OCI-LY3 (cell line): ENCODE measurements around the gene WAC.
A peak's percentile ranks its signal among the peaks of the same experiment; 100 is the strongest.
"Not testable (repeated sequence)": the region's sequence is repeated elsewhere in the genome, so short reads cannot be mapped to it uniquely, and the experiment has no call there.

Experiments
- H2AFZ ChIP-seq: fragments of 200-600, 300-600 bp; shearing (Covaris generic); 2 replicates; pipeline ENCODE4 v1.6.0; 2014; ENCODE audit warnings: antibody characterized with exemption, low read depth, low read length
- H3K27ac ChIP-seq: fragments of 200-600, 300-600 bp; sonication (generic); 2 replicates; pipeline ENCODE4 v1.5.1; 2014; ENCODE audit warnings: mild to moderate bottlenecking, low read length, moderate library complexity, mixed read lengths
- H3K27me3 ChIP-seq: fragments of 200-600, 300-600 bp; sonication (generic); 2 replicates; pipeline ENCODE4 v1.6.1; 2014; ENCODE audit warnings: low read depth, low read length, mixed read lengths
- H3K36me3 ChIP-seq: fragments of 200-600, 300-600 bp; sonication (generic); replicated peaks from 2 replicates; pipeline ENCODE3; 2014; ENCODE audit warnings: low read depth, low read length, mixed read lengths
- H3K4me1 ChIP-seq: fragments of 300-600, 200-600 bp; sonication (generic); 2 replicates; pipeline ENCODE4 v1.6.1; 2014; ENCODE audit warnings: low read length, mixed read lengths
- H3K4me2 ChIP-seq: fragments of 200-600, 300-600 bp; sonication (generic); 2 replicates; pipeline ENCODE4 v1.6.1; 2014; ENCODE audit warnings: low read length, mixed read lengths
- H3K4me3 ChIP-seq: fragments of 300-600, 200-600 bp; sonication (generic); 2 replicates; pipeline ENCODE4 v1.5.1; 2014; ENCODE audit warnings: antibody characterized with exemption, mild to moderate bottlenecking, low read length, moderate library complexity
- H3K79me2 ChIP-seq: fragments of 300-600, 200-600 bp; shearing (Covaris generic); 2 replicates; pipeline ENCODE4 v1.6.1; 2014; ENCODE audit warnings: mild to moderate bottlenecking, low read length, mixed read lengths
- H3K9ac ChIP-seq: fragments of 300-600, 200-600 bp; shearing (Covaris generic); 2 replicates; pipeline ENCODE4 v1.6.0; 2014; ENCODE audit warnings: mild to moderate bottlenecking, low read length, moderate library complexity
- H3K9me3 ChIP-seq: fragments of 200-600, 300-600 bp; shearing (Covaris generic); 2 replicates; pipeline ENCODE4 v1.6.1; 2014; ENCODE audit warnings: low read length, mixed read lengths; ENCODE audit not compliant: insufficient read depth
- H4K20me1 ChIP-seq: fragments of 200-600, 300-600 bp; sonication (generic); 2 replicates; pipeline ENCODE4 v1.6.1; 2016; ENCODE audit warnings: low read length, mixed read lengths; ENCODE audit not compliant: insufficient read depth
- EZH2phosphoT487 ChIP-seq: fragments of 200-600 bp; shearing (Covaris generic); IDR thresholded peaks from 2 replicates; pipeline ENCODE4 v1.6.1; 2018; ENCODE audit warnings: antibody characterized with exemption, mixed run types, low read depth
- TF ChIP-seq, protein P1 (sequence below): fragments of 200-600, 300-600 bp; sonication (generic); IDR thresholded peaks from 2 replicates; pipeline ENCODE4 v1.5.1; 2014; ENCODE audit warnings: antibody characterized with exemption, low read length, low read depth

WAC gene

DNA sequence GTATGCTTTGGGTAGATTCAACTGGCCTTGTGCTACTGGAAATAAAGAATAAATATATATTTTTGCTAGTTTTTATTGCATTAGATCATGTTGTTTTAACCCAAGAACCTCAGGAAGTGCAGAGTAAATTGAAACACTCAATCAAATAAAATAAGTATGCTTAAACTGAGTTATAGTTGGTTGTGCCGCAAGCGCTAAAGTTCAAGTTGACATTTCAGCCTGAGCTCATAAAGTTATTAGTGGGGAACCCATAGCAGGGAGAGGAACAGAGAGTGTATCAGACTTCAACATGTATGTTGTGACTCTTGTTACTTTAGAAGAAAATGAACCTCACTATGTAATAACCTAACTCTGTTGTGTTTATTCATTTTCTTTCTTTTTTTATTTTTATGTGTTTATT, 119.2 kb downstream of the WAC start:
- H3K4me2 ChIP-seq = no peak overlapping the region
- no peaks in the 10 kb centered on the region for H3K9me3 ChIP-seq
- H3K27ac ChIP-seq = no peak overlapping the region
- H3K27me3 ChIP-seq = no peaks in the 10 kb centered on the region
- H2AFZ ChIP-seq = no peak overlapping the region
- H3K9ac ChIP-seq = no peak overlapping the region
- TF ChIP-seq, protein P1, sequence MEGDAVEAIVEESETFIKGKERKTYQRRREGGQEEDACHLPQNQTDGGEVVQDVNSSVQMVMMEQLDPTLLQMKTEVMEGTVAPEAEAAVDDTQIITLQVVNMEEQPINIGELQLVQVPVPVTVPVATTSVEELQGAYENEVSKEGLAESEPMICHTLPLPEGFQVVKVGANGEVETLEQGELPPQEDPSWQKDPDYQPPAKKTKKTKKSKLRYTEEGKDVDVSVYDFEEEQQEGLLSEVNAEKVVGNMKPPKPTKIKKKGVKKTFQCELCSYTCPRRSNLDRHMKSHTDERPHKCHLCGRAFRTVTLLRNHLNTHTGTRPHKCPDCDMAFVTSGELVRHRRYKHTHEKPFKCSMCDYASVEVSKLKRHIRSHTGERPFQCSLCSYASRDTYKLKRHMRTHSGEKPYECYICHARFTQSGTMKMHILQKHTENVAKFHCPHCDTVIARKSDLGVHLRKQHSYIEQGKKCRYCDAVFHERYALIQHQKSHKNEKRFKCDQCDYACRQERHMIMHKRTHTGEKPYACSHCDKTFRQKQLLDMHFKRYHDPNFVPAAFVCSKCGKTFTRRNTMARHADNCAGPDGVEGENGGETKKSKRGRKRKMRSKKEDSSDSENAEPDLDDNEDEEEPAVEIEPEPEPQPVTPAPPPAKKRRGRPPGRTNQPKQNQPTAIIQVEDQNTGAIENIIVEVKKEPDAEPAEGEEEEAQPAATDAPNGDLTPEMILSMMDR = no peak
- TF ChIP-seq EZH2phosphoT487 = no peak
- H3K4me1 ChIP-seq = no peaks in the 10 kb centered on the region
- H3K4me3 ChIP-seq = no peak overlapping the region
- no peaks in the 10 kb centered on the region for H3K36me3 ChIP-seq
- no peaks in the 10 kb centered on the region for H3K79me2 ChIP-seq
- no peaks in the 10 kb centered on the region for H4K20me1 ChIP-seq

DNA sequence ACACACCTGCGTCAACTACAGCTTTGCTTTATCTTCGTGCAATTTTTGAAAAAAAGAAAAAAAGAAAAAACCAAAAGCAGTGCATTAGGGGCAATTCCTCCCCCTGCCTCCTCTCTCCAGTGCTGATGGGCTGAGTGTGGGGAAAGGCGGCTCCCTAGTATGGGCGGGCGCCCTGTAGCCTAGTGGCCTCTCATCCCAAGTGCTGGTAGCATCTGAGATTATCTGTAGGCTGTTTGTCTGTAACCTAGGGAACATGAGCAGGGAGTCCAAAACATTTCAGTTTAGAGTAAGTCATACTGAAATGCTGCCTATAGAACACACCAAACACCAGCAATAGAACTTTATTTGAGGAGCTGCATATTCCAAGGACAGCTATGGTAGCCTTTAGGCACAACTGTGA, 119.8 kb downstream of the WAC start:
- no peaks in the 10 kb centered on the region for H3K27me3 ChIP-seq
- H3K9ac ChIP-seq = no peak overlapping the region
- no peak overlapping the region for H3K27ac ChIP-seq
- H3K4me1 ChIP-seq = no peaks in the 10 kb centered on the region
- H3K9me3 ChIP-seq = no peaks in the 10 kb centered on the region
- H4K20me1 ChIP-seq = no peaks in the 10 kb centered on the region
- no peak overlapping the region for H2AFZ ChIP-seq
- TF ChIP-seq EZH2phosphoT487 = no peak
- TF ChIP-seq, protein P1 = no peak
- H3K79me2 ChIP-seq = no peaks in the 10 kb centered on the region
- H3K4me2 ChIP-seq = no peak overlapping the region
- no peaks in the 10 kb centered on the region for H3K36me3 ChIP-seq
- H3K4me3 ChIP-seq = no peak overlapping the region

DNA sequence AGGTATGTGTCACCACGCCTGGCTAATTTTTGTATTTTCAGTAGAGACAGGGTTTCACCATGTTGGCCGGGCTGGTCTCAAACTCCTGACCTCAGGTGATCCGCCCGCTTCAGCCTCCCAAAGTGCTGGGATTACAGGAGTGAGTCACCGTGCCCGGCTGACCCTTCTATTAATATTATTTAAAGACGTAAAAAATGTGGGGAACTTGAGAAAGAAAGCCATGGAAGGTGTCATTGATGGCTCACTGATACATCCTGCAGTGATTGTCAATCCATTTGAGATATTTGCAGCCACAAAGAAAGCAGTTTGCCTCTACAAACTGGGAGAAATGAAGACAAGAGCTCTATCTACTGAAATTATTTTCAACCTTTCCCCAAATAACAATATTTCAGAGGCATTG, 125.9 kb downstream of the WAC start:
- not testable (repeated sequence) for H3K79me2 ChIP-seq, H3K4me1 ChIP-seq, H2AFZ ChIP-seq, H3K9ac ChIP-seq, H3K9me3 ChIP-seq, H3K27ac ChIP-seq, H3K4me2 ChIP-seq, H4K20me1 ChIP-seq, H3K4me3 ChIP-seq, H3K27me3 ChIP-seq, H3K36me3 ChIP-seq

DNA sequence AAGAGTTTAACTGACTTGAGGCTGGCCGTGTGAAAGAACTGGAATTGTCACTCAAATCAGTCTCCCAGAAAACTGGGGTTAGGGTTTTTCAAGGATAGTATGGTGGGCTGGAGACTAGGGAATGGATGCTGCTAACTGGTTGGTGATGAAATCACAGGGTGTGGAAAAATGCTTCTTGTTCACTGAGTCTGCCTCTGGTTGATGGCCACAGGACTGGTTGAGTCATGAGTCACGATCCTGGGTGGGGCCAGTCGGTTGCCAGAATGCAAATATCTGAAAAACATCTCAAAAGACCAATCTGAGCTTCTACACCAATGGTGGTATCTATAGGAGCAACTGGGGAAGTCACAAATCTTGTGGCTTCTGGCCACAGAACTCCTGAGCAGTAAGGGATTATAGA, 128.1 kb downstream of the WAC start:
- no peak overlapping the region for H3K4me3 ChIP-seq
- H3K9me3 ChIP-seq = no peaks in the 10 kb centered on the region
- no peak overlapping the region for H3K9ac ChIP-seq
- no peak overlapping the region for H3K4me2 ChIP-seq
- no peaks in the 10 kb centered on the region for H4K20me1 ChIP-seq
- H2AFZ ChIP-seq = no peak overlapping the region
- no peak overlapping the region for H3K27ac ChIP-seq
- no peaks in the 10 kb centered on the region for H3K36me3 ChIP-seq
- H3K27me3 ChIP-seq = no peaks in the 10 kb centered on the region
- H3K4me1 ChIP-seq = no peaks in the 10 kb centered on the region
- no peak for TF ChIP-seq EZH2phosphoT487
- H3K79me2 ChIP-seq = no peaks in the 10 kb centered on the region

DNA sequence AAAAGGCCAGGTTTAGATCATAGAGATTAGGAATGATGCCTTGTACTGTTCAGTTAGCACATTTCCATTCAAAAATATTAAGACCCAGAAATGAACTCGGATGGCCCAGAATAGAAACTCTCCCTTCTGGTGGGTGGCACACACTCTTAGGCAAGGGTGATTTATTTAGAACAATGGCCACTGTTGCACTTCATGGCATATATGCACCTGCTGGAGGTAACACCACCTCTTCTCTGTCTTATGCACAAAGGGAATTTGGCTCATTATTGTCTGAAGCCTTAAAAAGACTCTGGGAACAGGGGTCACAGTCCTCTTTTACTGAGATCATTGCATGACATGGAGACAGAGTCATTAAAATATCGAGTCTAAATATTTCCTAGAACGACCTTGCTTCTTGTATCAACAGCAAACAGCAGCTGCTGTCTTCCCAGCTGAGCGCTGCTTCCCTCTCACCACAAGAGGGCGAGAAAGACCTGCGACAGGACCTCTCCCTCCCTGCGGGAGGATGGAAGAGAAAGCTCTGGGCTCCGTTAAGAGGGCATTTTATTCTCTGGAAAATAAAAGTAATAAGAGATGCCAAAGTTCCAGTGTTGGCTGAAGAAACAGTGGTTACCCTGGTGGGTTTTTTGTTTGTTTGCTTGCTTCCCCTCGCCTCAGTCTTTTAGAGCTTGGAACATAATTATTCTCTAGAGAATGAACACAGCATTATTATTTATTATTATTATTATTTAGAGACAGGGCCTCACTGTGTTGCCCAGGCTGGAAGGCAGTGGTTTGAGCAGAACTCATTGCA, 130.9 kb downstream of the WAC start:
- no peak overlapping the region for H3K4me2 ChIP-seq
- no peak overlapping the region for H2AFZ ChIP-seq
- H4K20me1 ChIP-seq = no peaks in the 10 kb centered on the region
- no peaks in the 10 kb centered on the region for H3K4me1 ChIP-seq
- no peaks in the 10 kb centered on the region for H3K36me3 ChIP-seq
- H3K9ac ChIP-seq = no peak overlapping the region
- no peaks in the 10 kb centered on the region for H3K79me2 ChIP-seq
- TF ChIP-seq EZH2phosphoT487 = no peak
- TF ChIP-seq, protein P1 = peak; percentile 88
- no peak overlapping the region for H3K27ac ChIP-seq
- H3K27me3 ChIP-seq = no peaks in the 10 kb centered on the region
- H3K4me3 ChIP-seq = no peak overlapping the region
- no peaks in the 10 kb centered on the region for H3K9me3 ChIP-seq
